GM18499 (cell line): Measurements from ENCODE around the gene THSD4.
"Not testable (repeated sequence)": the region's sequence is repeated elsewhere in the genome, so short reads cannot be mapped to it uniquely, and the experiment has no call there.

Experiments used
- ATAC-seq: cut with Tn5 transposase; IDR thresholded peaks from one replicate; pipeline ENCODE4 v1.9.1; 2021; ENCODE audit warnings: moderate number of reproducible peaks; ENCODE audit not compliant: insufficient read depth, unreplicated experiment

THSD4 gene

DNA sequence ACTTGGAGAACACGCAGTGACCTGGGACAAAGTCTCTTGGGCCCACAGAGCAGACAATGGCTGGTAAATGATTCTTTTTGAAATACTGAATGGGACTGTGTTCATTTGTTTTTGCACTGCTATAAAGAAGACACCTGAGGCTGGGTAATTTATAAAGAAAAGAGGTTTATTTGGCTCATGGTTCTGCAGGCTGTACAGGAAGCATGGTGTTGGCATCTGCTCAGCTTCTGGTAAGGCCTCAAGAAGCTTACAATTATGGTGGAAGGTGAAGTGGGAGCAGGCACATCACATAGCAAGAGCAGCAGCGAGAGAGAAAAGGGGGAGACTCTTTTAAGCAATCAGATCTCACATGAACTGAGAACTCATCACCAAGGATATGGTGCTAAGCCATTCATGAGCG is 321.6 kb downstream of the THSD4 start:
- ATAC-seq = no peak

DNA sequence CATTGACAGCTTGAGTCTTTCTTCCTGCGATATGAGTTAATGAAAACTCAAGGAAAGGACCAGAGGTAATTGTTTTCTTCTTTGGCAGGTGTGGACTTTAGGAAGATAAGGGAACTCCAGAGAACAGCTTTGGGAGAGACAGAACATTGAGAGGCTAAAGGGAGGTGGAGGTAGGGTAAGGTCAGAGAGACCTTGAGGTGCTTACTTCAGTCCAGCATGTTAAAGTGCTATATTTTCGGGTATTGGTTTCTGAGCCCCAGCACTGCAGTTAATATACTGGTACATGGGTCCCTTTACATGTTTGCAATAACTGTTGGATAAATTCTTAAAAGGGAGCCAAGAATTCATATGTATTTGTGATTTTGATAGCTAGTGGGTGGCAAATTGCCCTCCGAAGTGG is 322.1 kb downstream of the THSD4 start:
- no peak for ATAC-seq

DNA sequence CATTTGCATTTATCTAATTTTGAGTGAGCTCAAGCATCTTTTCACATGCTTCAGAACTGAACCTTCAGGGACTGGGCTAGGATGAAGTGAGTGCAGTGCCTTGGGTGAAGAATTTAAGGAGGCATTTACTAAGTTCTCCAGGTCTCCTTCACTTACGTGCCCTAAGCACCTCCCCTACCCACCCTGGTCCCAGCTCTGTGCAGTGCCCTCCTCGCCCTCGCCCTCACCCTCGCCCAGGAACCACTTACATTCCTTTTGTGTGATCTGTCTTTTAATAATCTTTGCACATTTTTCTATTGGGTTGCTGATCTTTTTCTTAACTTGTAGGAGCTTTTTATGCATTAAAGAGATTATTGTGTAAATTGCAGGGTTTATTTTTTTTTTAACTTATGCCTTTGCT is 322.6 kb downstream of the THSD4 start:
- ATAC-seq = no peak

DNA sequence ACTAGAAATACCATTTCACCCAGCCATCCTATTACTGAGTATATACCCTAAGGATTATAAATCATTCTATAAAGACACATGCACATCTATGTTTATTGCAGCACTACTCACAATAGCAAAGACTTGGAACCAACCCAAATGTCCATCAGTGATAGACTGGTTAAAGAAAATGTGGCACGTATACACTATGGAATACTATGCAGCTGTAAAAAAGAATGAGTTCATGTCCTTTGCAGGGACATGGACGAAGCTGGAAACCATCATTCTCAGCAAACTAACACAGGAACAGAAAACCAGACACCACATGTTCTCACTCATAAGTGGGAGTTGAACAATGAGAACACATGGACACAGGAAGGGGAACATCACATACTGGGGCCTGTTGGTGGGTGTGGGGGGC is 324.2 kb downstream of the THSD4 start:
- not testable (repeated sequence) for ATAC-seq

DNA sequence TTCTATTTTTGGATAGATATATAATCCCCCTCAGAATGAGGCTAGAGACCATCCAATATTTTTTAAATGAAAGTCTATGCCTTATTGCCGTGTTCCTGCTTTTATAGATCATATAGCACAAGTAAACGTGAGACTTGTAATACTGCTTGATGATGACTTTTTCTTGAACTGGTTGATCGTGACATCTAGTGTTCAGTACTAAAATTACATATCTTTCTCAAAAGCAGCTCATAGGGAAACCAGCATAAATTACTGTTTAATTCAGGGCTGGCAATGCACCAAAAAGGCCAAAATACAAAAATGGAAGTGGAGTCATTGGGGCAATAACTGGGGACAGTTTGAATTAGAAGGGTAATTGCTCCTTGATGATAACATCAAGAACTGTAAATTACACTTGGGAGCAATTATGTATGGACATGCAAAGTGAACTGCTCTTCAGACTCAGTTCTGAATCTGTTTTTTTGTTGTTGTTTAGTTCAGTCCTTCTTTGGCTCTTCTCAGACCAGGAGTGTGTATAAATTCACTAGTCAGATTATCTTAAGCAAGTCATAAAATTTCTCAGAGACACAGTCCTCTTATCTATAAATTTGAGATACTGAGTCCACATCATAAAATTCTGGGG is 325.3 kb downstream of the THSD4 start:
- ATAC-seq = no peak

DNA sequence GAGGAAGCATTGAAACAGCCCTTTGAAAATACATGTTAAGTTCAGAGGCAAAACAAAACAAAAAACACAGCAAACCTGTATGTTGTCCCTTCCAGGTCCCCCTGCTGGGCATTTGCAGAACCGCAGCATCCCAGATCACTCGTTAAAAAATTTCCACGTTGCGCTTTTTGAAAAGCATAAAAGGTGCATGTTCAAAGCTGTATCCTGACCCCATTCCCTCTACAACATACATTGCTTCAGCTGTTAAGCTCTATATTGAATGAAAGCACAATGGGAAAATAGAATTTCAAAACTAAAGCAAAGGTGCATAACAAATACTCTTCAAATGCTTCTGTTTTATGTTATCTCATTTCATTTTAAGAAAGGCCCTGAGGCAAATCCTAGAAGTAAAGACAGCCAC is 328.3 kb downstream of the THSD4 start:
- no peak for ATAC-seq

DNA sequence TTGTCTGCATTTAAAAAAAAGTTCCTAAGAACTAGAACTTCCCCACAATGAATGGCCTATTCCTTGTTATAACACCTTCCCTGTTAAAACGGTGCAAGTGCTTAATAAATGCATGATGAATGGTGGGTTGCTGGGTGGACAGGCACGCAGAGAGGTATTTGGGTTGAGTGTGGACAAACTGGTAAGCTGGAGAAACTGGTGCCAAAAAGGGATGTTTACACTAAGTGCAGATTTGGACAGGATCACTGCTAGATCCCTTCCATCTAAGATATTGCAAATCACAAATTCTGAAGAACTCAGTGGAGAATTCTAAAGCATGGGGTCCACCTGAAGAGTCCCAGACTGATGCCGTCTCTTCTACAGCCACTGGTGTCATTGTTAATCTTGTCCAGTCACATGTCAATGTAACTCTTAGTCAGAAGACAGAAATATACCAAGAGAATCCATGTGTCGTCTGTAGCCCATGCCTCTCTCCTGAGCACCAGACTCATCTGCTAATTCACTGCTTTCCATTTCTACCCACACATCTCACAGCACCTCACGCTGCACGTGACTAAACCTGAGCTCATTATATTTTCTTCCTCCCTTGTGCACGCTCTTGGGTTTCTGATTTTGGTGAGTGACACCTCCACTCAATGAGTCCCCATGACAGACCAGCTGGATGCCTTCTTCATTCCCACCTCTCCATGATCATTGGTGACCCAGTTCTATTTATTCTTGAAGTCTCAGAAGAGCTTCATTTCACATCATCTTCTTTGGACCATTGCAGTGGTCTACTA is 328.9 kb downstream of the THSD4 start:
- ATAC-seq = no peak

DNA sequence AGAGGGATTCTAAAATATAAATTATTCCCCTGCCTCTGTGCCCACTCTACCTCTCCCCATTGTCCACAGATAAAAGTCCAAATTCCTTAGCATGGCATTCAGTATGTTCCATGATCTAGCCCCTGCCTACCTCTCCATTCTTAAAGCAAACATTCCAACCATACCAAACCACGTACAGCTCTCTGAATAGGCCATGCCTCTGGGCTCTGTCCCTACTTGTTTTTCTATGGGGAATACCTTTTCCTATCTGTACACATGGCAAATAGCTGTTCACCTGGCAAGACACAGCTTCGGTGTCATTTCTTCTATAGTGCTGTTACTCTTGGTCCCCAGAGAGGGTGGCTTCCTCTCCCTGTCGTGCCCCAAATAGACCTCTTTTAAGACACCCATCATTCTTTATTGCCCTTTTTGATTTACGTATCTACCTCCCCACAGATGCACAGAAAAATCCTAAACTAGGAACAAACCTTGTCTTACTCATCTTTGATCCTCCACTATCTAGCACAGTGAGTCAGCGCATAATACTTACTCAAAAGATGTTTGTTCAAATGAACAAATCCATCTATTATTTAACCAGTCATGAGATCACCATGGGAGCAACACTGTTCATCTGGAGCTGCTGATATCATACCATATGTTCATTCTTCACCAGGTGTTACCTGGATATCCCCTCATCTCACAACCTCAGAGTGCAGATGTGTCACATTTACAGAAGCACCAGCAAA is 329.8 kb downstream of the THSD4 start:
- no peak for ATAC-seq

DNA sequence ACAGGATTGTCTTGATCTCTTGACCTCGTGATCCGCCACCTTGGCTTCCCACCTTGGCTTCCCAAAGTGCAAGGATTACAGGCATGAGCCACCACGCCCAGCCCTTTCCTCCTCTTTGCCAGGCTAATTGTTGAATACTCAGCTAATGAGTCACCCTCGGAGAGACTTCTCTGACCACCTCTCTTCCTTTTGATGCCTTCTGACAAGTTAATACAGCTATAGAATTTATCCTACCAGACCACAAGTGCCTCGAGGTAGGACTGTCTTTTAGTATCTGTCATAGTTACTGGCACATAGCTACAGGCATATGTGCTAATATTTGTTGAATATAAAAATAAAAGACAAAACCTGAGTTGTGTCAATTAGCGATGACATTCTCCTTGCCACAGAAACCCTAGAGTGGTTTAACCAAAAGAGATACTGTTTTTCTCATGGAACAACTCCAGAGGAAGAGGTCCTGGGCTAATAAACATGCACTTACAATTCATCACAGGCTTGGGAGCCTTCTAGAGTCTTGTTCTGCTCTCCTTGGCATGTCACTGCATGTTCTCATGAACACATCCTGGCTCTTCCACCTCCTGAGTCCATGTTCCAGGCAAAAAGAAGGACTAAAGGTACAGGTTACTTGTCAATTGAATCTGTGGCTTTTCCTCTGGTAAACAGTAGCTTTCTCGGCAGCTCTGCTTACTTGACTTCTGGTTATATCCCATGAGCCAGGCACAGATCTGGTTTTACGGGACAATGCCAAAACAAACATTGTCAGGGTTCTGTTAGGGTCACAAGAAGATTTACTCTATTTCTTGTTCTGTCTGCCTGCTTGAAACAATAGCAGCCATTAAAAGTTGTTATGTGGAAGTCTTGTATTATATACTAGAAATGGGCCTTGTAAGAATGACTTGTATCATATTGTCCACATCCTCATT is 332.3 kb downstream of the THSD4 start:
- no peak for ATAC-seq

DNA sequence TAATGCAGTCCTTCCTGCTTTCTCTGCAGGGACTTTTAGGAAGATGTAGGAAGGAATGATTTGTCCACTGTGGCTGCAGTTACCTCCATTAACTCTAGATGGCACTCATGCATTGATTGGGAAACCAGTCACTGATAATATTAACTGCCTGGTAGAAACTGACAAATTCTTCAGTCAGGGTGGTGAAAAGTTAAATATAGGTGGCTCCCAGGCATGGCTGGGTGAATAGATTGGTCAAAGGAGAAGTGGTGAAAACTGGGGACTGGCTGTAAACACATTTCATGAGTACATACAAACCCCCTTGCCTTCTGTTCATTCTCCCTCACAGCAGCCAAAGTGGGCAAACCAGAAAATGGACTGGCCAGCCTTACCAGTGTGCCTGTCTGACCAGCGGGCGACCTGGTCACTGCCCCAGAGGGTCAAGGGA is 333.4 kb downstream of the THSD4 start:
- no peak for ATAC-seq

DNA sequence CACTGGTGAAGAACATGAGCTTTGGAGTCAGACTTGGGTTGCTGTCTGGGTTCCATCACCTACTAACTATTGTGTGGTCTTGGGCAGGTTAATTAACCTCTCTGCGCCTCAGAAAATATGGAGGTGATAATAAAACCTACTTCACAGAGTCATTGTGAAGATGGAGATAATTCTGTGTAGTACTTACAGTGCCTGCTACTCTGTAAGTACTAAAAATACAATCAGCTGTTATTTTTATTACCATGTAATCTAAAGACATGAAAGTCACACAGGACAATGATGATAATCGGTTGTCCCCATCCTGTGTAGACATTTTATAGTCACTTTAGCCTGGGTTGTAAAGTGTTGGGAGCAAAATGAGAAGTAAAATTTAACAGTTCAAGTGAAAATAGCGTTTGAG is 334.1 kb downstream of the THSD4 start:
- no peak for ATAC-seq

DNA sequence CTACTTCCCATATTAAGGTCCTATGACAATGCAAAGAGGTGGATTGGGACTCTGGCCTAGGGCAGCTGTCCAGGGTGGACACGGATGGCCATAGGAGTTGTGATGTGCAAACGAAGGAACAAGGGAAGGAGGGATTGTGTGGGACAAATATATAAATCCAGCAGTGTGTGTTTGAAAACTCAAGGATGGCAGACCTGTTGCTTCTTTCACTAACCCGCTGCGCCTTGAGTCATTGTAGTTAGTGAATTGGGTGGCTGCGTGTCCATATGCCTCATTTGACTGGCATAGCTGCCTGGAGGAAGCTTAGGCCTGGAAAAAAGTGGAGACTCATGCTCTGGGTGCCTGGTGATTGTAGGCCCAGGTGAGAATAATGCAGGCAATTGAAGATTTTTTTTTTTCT is 334.7 kb downstream of the THSD4 start:
- no peak for ATAC-seq

DNA sequence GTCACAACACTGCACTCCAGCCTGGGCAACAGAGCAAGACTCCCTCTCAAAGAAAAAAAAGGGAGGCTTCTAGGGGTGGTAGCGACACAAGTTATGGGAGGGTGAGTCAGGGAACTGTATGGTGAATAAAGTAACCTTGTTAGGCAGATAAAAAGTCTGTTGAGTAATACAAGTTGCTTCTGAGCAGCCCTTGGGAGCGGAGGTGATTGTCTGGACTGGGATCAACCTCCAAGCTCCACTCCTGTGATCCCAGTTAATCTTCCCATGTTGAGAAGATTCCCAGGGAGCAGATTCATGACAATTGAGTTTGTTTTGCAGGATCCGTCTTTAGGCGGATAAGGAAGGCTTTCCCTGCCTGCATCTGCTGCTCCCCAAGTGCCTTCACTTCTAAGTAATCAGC is 335.9 kb downstream of the THSD4 start:
- ATAC-seq = no peak

DNA sequence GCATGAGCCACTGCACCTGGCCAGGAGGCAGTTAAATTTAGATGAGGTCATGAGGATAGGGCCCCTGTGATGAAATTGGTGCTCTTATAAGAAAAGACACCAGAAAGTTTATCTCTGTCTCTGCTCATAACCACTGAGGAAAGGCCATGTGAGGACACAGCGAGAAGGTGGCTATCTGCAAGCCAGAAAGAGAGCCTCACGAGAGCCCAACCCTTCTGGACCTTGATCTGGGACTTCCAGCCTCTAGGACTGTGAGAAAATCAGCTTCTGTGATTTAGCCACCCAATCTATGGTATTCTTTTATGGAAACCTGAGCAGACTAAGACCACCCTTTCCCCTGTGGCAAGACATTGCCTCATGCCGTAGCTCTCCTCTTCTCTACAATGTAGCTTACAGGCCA is 337.6 kb downstream of the THSD4 start:
- ATAC-seq = no peak

DNA sequence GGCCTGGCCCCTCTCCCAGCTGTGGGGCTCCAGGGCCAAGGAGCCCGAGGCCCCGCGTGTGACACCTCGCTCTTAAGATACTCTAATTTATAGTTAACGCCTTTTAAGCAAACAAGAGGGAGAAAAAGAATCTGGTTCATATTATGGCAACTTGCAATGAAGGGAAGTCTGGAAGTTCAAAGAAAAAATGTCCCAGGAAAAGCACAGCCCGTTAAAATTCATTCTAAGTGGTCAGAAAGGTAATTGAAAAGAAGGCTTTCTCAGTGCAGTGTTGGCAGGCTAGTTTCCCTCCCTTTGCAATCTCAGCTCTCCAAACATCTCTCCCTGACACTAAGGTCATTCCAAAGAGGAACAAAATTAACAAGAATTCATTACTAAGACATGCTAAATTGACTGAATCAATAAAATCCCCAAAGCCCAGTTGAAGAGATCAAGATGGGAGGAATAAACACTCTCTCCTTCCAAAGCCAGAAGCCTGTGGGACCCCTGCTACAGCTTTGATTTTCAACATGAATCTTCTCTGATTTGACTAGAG is 339.3 kb downstream of the THSD4 start:
- no peak for ATAC-seq

DNA sequence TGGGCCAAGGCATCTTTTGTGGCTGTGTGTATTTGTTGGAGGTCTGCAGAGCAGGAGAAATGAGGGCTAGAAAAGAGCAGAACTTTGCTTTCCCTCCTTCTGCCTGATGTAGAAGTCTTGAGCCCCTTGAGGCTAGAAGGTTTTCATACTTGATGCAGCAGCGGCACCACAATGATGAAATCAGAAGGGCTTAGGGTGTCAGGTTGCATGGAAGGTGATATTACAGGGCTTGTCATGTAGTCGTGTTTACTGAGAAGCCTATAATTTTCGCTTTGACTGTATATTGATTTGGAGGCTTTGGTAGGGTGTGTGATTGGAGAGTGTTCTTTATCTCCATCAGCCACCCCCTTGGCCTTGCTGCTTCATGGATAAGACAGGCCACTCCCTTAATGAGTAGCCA is 339.8 kb downstream of the THSD4 start:
- no peak for ATAC-seq

DNA sequence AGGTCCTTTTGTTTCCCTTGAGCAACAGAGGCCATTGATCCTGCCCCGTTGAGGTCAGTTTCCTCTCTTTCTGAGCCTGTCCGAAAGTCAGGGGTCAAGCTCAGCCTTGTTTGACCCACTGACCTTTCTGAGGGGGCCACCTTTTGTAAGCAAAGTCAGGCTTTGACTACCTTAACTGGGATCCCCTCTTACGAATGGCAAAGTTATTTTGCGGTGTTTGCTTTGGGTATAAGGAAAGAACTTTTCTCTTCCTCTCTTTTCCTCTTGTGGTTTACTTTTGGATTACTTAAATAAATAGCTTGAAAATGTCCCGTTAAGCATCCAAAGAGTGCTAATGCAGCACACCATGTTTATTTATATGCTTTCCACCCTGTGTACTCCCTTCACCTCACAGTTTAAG is 340.6 kb downstream of the THSD4 start:
- ATAC-seq = no peak

DNA sequence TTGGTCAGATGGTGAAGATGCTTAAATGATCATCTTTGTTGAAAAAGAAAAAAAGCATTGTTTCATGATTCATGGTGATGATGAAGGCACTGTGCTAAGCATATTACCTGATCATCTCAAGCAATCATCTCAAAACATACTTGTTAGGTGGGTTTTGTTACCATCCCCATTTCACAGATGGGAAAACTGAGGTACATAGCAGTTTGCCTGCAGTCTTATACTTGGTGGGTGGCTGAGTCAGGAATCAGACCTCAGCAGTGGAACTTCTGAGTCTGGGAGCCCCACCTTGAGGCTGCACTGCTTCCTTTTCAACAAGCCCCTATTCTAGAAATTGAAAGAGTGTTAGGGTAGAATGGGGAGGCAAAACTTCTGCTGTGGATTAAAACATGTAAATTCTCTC is 341.1 kb downstream of the THSD4 start:
- no peak for ATAC-seq

DNA sequence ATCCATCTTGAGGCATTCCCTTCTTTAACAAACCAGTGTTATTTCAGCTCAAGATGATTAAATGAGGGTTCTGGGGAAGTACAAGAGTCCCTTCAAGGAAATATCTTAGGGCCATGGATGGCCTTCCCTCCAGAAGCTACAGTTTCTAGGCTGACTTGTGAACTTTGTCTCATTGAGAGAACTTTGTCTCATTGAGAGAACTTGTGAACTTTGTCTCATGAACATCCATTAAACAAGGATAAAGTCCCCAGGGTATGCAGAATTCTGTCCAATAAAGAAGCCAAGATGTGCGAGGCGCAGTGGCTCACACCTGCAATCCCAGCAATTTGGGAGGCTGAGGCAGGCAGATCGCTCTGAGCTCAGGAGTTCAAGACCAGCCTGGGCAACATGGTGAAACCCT is 341.5 kb downstream of the THSD4 start:
- no peak for ATAC-seq

DNA sequence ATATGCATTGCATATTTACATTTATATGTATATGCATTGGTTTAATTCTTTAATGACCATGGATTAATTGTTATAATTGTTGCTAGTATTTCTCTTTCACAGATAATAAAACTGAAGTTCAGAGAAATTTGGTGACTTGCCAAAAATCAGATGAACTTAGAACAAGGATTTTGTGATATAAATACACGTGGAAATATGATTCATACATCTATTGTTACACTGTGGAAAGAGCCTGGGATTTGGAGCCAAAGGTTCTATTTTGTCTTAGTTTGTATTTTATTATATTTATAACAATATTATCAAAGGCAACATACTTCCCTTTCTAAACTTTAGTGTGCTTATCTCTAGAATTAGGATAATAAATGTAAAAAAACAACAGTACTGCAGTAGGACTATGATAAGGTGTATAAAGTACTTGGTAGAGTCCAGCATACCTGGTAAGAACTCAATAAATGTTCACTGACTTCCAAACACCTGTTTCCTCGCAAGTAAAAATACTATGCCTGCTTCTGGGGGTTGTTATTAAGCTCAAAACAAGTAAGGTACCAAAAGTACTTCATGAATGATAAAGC is 342.9 kb downstream of the THSD4 start:
- no peak for ATAC-seq
